Chondrocyte (in vitro differentiated cells): ENCODE results near the gene AAK1. TPM values are rescaled to one million over a fixed set of nuclear protein-coding genes. Genes with fewer than 3 reads are reported as not detected.
"Not testable (repeated sequence)": the region's sequence is repeated elsewhere in the genome, so short reads cannot be mapped to it uniquely, and the experiment has no call there.

Experiments
- DNase-seq: peaks from one replicate; pipeline ENCODE4 v3.0.0; 2021; ENCODE audit warnings: mixed read lengths, low spot score
- H3K27ac Mint-ChIP-seq: one replicate; pipeline ENCODE4 v1.8.0; 2021; ENCODE audit warnings: mild to moderate bottlenecking, moderate library complexity, mixed read lengths; ENCODE audit not compliant: unreplicated experiment
- H3K27me3 Mint-ChIP-seq: 2 replicates; pipeline ENCODE4 v1.8.0; 2021; ENCODE audit warnings: low read depth, mixed read lengths
- H3K36me3 Mint-ChIP-seq: 2 replicates; pipeline ENCODE4 v1.8.0; 2021; ENCODE audit warnings: low read depth, mixed read lengths
- H3K4me1 Mint-ChIP-seq: 2 replicates; pipeline ENCODE4 v1.8.0; 2021; ENCODE audit warnings: low read depth, mild to moderate bottlenecking, mixed read lengths
- H3K4me3 Mint-ChIP-seq: one replicate; pipeline ENCODE4 v1.8.0; 2021; ENCODE audit warnings: mild to moderate bottlenecking, moderate library complexity, mixed read lengths; ENCODE audit not compliant: unreplicated experiment
- H3K9me3 Mint-ChIP-seq: 2 replicates; pipeline ENCODE4 v1.8.0; 2021; ENCODE audit warnings: low read depth, mixed read lengths
- CTCF ChIP-seq: fragments of 200-600 bp; sonication (generic); IDR thresholded peaks from 2 replicates; pipeline ENCODE4 v1.5.0; 2021; ENCODE audit warnings: antibody characterized with exemption, mild to moderate bottlenecking, moderate library complexity
- total RNA-seq: library from RNA; stranded (reverse); gene quantifications from 3 replicates; pipeline ENCODE4 v1.2.1, GENCODE V29; 2021

The AAK1 gene
- total RNA-seq, 1 donor from 2014 or later, result 97.2 TPM

- Mint-ChIP-seq H3K4me1 (no peaks in the 10 kb centered on the region), H3K36me3 (no peaks in the 10 kb centered on the region), H3K4me3 (no peak overlapping the region), H3K27me3 (no peaks in the 10 kb centered on the region), H3K9me3 (no peaks in the 10 kb centered on the region), H3K27ac (no peak overlapping the region)
- TF ChIP-seq CTCF, result no peak
- no peak for DNase-seq
These were observed 18.9 kb downstream of the AAK1 start for GRCh38 chr2:69624611-69625010.

GRCh38 chr2:69624131-69624530, 19.4 kb downstream of the AAK1 start:
- Mint-ChIP-seq H3K9me3 (no peaks in the 10 kb centered on the region), H3K27me3 (no peaks in the 10 kb centered on the region), H3K4me1 (no peaks in the 10 kb centered on the region), H3K27ac (peak overlapping the region; percentile 60), H3K36me3 (no peaks in the 10 kb centered on the region), H3K4me3 (no peak overlapping the region)
- DNase-seq, result no peak
- TF ChIP-seq CTCF, result no peak

GRCh38 chr2:69623236-69623635, 20.3 kb downstream of the AAK1 start:
- Mint-ChIP-seq H3K4me3 (no peak overlapping the region), H3K4me1 (no peaks in the 10 kb centered on the region), H3K36me3 (no peaks in the 10 kb centered on the region), H3K9me3 (no peaks in the 10 kb centered on the region), H3K27me3 (no peaks in the 10 kb centered on the region), H3K27ac (peak overlapping the region; percentile 46)
- DNase-seq, result no peak
- no peak for TF ChIP-seq CTCF

- not testable (repeated sequence) for H3K27ac Mint-ChIP-seq, H3K36me3 Mint-ChIP-seq, H3K9me3 Mint-ChIP-seq, H3K4me1 Mint-ChIP-seq, H3K27me3 Mint-ChIP-seq, DNase-seq, H3K4me3 Mint-ChIP-seq
These were observed 20.7 kb downstream of the AAK1 start for GRCh38 chr2:69622805-69623204.

- not testable (repeated sequence) for DNase-seq, H3K4me3 Mint-ChIP-seq, H3K4me1 Mint-ChIP-seq, H3K36me3 Mint-ChIP-seq, H3K27me3 Mint-ChIP-seq, H3K27ac Mint-ChIP-seq, H3K9me3 Mint-ChIP-seq
These were observed 21.5 kb downstream of the AAK1 start for GRCh38 chr2:69622017-69622540.

GRCh38 chr2:69621440-69621839, 22.1 kb downstream of the AAK1 start:
- no peak for TF ChIP-seq CTCF
- H3K36me3 Mint-ChIP-seq, result no peaks in the 10 kb centered on the region
- peaks cover 6% of the 10 kb centered on the region for H3K4me1 Mint-ChIP-seq
- H3K27ac Mint-ChIP-seq, result no peak overlapping the region
- H3K9me3 Mint-ChIP-seq, result no peaks in the 10 kb centered on the region
- H3K4me3 Mint-ChIP-seq, result no peak overlapping the region
- DNase-seq, result no peak
- no peaks in the 10 kb centered on the region for H3K27me3 Mint-ChIP-seq
